SJCRH30 (cell line): Measurements from ENCODE around the gene PODXL2. TPM values are rescaled to one million over a fixed set of nuclear protein-coding genes. Genes with fewer than 3 reads are reported as not detected.
"Not testable (repeated sequence)": the region's sequence is repeated elsewhere in the genome, so short reads cannot be mapped to it uniquely, and the experiment has no call there.

ENCODE experiments used
- DNase-seq, 2 experiments: peaks; one replicate each; pipeline ENCODE4 v3.0.0-alpha.2; 2015 to 2020
- H3K27ac ChIP-seq: fragments of 250-450 bp; sonication (Bioruptor Pico); 2 replicates; pipeline ENCODE4 v1.5.1; 2020; ENCODE audit warnings: mild to moderate bottlenecking, moderate library complexity
- H3K27me3 ChIP-seq: fragments of 250-450 bp; sonication (Bioruptor Pico); 2 replicates; pipeline ENCODE4 v1.5.1; 2020; ENCODE audit warnings: mild to moderate bottlenecking, moderate library complexity
- H3K36me3 ChIP-seq: fragments of 250-450 bp; sonication (Bioruptor Pico); 2 replicates; pipeline ENCODE4 v1.5.1; 2020; ENCODE audit warnings: mild to moderate bottlenecking, moderate library complexity
- H3K4me1 ChIP-seq: fragments of 250-450 bp; sonication (Bioruptor Pico); 2 replicates; pipeline ENCODE4 v1.5.1; 2020; ENCODE audit warnings: mild to moderate bottlenecking, moderate library complexity
- H3K4me3 ChIP-seq: fragments of 250-450 bp; sonication (Bioruptor Pico); 2 replicates; pipeline ENCODE4 v1.5.1; 2020; ENCODE audit warnings: mild to moderate bottlenecking, moderate library complexity
- H3K9me3 ChIP-seq: fragments of 250-450 bp; sonication (Bioruptor Pico); replicated peaks from 2 replicates; pipeline ENCODE4 v1.5.1; 2020; ENCODE audit warnings: mild to moderate bottlenecking, moderate library complexity
- total RNA-seq: library from RNA; depleted of rRNA; stranded (reverse); fragments of >200 nt; shearing (Covaris generic); gene quantifications from 2 replicates; pipeline ENCODE4 v1.2.3, GENCODE V29; 2014

The PODXL2 gene
- total RNA-seq, 1 experiment from 2014 or later, result 10.7 TPM

DNA sequence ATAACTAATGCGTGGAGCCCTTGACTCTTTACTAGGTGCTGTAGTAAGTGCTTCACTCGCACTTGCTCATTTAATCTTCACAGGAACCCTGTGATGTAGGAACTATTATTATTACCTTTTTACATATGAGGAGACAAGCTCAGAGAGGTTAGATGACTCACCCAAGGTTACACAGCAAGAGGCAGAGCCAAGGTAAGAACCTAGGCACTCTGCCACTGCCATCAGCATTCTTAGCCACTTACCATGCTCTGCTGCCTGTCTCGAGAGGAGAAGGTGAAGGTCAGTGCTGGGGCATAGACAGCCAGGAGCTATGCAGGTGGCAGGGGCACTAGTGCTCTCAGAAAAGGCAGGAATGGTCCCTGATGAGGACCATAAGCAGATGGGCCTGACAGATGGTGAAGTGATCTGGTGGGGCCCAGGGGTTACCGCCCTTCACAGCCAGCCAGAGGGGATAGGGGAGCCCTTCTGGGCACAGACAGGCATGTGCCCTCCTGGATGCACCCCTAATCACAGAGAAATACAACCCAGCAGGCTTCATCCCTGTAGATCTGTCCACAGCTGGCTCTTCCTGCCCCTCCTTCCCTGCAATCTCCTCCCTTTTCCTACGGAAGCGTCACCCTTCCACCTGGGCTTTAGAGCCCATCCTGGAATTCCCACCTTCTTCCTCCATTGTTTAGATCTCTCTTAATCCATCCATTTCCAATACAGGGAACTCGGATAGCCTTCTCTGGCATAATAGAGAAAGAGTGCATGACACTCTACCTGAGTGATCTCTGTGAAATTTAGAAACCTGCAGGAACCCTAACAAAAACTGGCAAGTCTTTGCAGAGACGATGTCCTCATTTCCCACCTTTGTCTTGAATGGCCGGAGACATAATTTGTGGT, 70.7 kb downstream of the PODXL2 start:
- Histone ChIP-seq H3K4me1 (peaks cover 17% of the 10 kb centered on the region), H3K27me3 (no peaks in the 10 kb centered on the region), H3K27ac (no peak overlapping the region), H3K36me3 (peaks cover 5% of the 10 kb centered on the region; the same call in 1 of the 2 replicates), H3K4me3 (no peak overlapping the region), H3K9me3 (no peaks in the 10 kb centered on the region)
- no peak for DNase-seq

DNA sequence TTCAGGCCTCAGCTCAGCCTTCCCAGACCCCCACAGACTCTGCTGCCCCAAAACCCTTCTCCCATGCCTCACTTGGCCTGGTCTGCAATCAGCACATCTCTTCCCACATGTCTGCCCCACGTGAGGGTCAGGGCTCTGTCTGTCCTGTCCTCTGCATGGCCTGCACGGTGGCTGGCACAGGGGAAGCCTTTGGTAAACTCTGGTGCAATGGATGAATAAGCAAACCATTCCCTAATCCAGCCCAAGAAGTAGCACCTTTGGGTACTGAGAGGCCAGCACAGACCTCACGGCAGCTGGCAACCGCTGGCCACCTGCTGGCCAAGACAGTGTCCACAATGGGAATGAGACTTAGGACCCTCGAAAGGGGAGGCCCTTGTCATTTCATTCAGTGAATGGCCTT, 71.4 kb downstream of the PODXL2 start:
- H3K4me1 ChIP-seq, result peaks cover 17% of the 10 kb centered on the region
- no peak for DNase-seq

DNA sequence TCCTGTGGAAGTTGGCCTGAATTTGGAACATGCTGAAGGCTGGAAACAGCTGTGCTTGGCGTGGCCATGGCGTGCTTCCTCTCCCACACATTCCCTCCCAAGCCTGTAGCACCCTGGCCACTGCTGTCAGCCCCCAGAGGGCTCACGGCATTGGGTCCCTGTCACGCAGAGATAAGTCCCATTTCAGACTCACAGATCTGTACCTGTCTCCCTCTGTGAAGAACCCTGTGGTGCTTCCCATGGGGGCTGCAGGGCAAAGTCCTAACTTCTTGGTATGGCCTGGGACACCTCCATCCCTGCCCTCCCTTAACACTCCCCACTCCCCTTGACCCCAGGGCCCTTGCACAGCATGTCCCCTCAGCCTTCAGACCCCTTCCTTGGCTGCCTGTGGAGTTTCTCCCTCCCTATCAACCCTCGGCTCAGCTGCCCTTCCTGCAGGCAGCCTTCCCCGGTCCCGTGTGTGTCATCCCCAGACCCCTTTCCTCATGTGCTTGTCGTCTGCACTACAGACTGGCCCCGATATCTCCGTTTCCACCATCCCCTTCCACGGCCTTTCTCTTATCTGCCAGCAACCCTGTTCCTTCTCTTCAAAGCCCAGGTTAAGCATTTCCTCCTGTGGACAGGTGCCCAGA, 72.4 kb downstream of the PODXL2 start:
- Histone ChIP-seq H3K4me1 (peaks cover 16% of the 10 kb centered on the region), H3K27ac (no peak overlapping the region)
- DNase-seq, result no peak

More for the DNA sequence above, 71.4 kb downstream of the PODXL2 start:
- Histone ChIP-seq H3K9me3 (no peaks in the 10 kb centered on the region), H3K27me3 (no peaks in the 10 kb centered on the region), H3K4me3 (no peak overlapping the region), H3K27ac (no peak overlapping the region), H3K36me3 (peaks cover 10% of the 10 kb centered on the region; the same call in 1 of the 2 replicates)

DNA sequence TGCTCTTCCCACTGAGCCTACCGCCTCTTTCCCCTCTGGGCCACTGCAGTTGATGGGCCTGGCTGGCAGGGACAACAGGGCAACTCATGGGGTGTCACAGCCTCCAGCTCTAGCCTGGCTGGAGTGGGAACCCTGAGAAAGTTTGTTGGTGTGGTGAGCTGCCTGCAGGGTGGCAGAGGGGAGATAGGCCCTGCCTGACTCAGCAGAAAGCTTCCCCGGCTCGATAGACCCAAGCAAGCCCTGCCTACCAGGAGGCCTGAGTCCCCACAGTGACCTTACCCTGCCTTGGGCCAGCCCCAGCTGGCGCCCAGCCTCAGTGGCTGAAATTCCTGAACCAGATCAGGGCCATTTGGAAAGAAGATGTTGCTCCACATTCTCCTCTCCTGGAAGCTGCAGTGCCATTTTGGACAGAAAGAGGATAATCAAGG, 73.2 kb downstream of the PODXL2 start:
- DNase-seq, result no peak
- no peak overlapping the region for H3K4me3 ChIP-seq
- H3K4me1 ChIP-seq, result peaks cover 8% of the 10 kb centered on the region
- H3K36me3 ChIP-seq, result peaks cover 10% of the 10 kb centered on the region; the same call in 1 of the 2 replicates
- H3K27me3 ChIP-seq, result no peaks in the 10 kb centered on the region
- no peak overlapping the region for H3K27ac ChIP-seq
- no peaks in the 10 kb centered on the region for H3K9me3 ChIP-seq

More for the DNA sequence above, 72.4 kb downstream of the PODXL2 start:
- H3K36me3 ChIP-seq, result peaks cover 10% of the 10 kb centered on the region; the same call in 1 of the 2 replicates
- no peak overlapping the region for H3K4me3 ChIP-seq
- H3K27me3 ChIP-seq, result no peaks in the 10 kb centered on the region
- H3K9me3 ChIP-seq, result no peaks in the 10 kb centered on the region

DNA sequence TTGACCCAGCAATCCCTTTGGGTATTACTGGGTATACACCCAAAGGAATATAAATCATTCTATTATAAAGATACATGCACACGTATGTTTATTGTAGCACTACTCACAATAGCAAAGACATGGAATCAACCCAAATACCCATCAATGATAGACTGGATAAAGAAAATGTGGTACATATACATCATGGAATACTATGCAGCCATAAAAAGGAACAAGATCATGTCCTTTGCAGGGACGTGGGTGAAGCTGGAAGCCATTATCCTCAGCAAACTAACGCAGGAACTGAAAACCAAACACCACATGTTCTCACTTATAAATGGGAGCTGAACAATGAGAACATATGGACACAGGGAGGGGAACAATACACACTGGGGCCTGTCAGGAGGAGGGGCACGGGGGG, 75.9 kb downstream of the PODXL2 start:
- peaks cover 10% of the 10 kb centered on the region; the same call in 1 of the 2 replicates for H3K36me3 ChIP-seq
- H3K27ac ChIP-seq, H3K9me3 ChIP-seq, DNase-seq, H3K4me3 ChIP-seq, H3K27me3 ChIP-seq, H3K4me1 ChIP-seq: not testable (repeated sequence)

DNA sequence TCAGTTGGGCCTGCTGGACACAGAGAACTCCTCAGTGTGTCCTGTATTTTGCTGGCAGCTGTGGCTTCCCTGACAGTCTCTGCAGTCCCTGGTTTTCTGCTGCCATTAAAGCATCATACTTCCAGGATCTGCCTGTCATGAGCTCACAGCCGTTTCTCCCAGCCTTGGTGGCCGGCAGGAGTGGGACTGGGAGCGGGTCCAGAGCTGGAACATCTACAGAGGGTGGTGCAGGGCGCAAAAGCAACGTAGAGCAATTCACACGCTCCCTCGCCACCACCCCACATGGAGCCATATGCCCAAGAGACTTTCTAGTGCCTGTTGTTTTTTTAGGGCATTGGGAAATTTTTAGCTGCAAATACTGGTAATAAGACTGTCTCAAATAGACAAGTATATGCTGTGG, 77.3 kb downstream of the PODXL2 start:
- no peak for DNase-seq
- no peak overlapping the region for H3K4me3 ChIP-seq
- no peak overlapping the region for H3K27ac ChIP-seq
- no peaks in the 10 kb centered on the region for H3K4me1 ChIP-seq
- no peaks in the 10 kb centered on the region for H3K9me3 ChIP-seq
- no peaks in the 10 kb centered on the region for H3K27me3 ChIP-seq
- H3K36me3 ChIP-seq, result peaks cover 10% of the 10 kb centered on the region; the same call in 1 of the 2 replicates

DNA sequence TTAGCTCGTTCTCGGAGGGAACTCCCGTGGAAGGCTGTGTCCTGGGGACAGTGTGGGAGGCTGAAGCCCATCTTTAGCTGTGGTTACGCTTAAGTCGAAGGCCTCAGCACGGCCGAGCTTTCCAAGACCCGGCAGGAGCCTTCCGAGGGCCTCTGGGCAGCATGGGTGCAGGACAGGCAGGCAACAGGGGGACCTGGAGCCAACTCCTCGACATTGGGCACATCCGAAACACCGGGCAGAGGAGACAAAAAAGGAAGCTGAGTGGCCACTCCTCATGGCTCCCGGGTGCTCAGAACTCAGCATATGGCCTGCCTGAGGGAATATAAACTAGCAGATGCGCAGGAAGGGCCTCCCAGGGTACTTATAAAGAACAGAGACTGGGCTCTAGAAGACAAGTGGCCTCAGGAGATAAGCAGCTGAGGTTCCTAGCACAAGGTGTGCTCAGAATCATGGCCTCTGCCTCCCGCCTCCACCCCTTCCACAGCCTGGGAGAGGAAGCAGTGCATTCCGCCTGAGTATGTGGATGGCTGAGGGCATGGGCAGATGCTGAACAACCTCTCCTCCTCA, 77.9 kb downstream of the PODXL2 start:
- H3K9me3 ChIP-seq, result no peaks in the 10 kb centered on the region
- DNase-seq, result no peak
- H3K4me3 ChIP-seq, result no peak overlapping the region
- H3K4me1 ChIP-seq, result no peaks in the 10 kb centered on the region
- peaks cover 10% of the 10 kb centered on the region; the same call in 1 of the 2 replicates for H3K36me3 ChIP-seq
- H3K27ac ChIP-seq, result no peak overlapping the region
- H3K27me3 ChIP-seq, result no peaks in the 10 kb centered on the region

DNA sequence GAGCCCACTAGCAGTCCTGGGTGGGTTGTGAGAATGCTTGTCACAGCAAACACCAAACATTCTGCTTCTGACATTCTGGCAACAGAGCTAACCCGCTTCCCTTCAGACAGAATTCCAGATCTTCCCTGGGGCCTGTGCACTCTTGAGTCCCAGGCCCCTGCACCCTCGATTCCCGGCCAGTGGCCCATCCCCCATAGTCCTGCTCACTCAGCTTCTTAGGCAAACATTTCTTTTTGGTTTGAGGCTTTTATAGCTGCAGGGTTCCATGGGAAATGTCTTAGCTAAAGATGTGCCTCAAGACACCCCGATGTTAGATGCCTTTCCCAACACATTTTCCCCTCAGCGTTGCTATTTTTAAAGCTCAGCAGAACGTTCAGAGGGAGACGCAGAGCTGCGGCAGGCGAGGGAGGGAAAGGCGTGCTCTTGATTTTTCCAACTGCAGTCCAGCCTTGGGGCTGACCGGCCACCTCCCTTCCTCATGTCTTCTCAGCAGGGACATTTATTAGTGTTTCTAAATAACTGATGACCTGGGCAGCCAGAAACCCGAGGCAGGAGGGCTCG, 78.9 kb downstream of the PODXL2 start:
- no peak overlapping the region for H3K4me3 ChIP-seq
- no peak overlapping the region for H3K27ac ChIP-seq
- no peaks in the 10 kb centered on the region for H3K27me3 ChIP-seq
- DNase-seq, result no peak
- no peaks in the 10 kb centered on the region for H3K4me1 ChIP-seq
- H3K9me3 ChIP-seq, result no peaks in the 10 kb centered on the region
- H3K36me3 ChIP-seq, result peaks cover 10% of the 10 kb centered on the region; the same call in 1 of the 2 replicates

DNA sequence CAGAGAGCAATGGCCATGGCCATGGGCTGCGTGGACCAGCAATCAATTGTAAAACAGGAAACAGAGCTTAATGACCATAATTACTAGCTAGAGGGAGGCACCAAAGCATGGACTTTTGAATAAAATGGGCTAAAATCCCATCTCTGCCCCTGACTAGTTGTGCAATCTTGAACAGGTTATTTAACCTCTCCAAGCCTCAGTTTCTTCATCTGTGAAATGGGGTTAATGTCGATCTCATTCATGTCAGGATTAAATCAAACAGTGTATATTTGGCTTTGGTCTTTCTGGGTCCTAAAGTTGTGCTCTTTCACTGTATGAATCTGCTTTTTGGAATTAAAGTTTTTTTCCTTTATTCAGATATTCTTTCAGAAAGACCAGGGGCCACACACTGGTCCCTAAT, 79.9 kb downstream of the PODXL2 start:
- H3K27ac ChIP-seq, result no peak overlapping the region
- no peak for DNase-seq
- H3K27me3 ChIP-seq, result no peaks in the 10 kb centered on the region
- H3K36me3 ChIP-seq, result 0 out of 2 replicates have a peak, but pooled peaks cover 7% of the 10 kb centered on the region
- no peak overlapping the region for H3K4me3 ChIP-seq
- H3K9me3 ChIP-seq, result no peaks in the 10 kb centered on the region
- H3K4me1 ChIP-seq, result no peaks in the 10 kb centered on the region

DNA sequence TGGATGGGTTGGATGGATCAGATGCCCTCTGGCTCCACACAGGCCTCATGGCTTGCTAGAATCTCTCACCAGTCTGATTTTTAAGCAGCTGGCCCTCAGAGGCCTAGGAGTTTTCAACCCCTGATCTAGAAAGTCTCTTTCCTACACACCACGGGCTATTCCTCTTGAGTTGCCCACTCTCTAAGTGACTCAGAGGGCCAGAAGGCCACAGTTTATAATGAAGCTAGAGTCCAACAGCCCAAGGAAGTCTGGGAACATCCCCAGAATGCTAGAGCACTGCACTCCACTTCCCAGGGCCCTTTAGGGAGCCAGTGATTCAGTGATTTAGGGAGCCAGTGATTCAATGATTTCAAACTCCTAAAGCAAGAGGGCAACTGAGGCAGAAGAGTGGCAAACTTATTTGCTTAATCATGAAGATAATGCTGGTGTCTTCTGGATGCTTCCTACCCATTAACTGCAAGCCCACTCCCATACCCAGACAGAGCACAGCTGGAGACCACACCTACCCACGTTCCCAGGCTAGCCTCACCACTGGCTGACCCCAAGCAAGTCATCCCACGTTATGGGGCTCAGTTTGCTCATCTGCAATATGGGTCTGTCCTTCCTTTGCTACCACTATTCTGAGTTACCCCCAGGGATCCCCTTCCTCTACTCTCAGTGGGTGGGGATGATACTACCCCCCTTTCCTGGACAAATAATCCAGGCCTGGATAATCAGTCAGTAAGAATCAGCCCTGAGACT, 80.5 kb downstream of the PODXL2 start:
- Histone ChIP-seq H3K36me3 (0 out of 2 replicates have a peak, but pooled peaks cover 7% of the 10 kb centered on the region), H3K4me3 (no peak overlapping the region), H3K9me3 (no peaks in the 10 kb centered on the region), H3K4me1 (no peaks in the 10 kb centered on the region), H3K27ac (no peak overlapping the region), H3K27me3 (no peaks in the 10 kb centered on the region)
- DNase-seq, result no peak

DNA sequence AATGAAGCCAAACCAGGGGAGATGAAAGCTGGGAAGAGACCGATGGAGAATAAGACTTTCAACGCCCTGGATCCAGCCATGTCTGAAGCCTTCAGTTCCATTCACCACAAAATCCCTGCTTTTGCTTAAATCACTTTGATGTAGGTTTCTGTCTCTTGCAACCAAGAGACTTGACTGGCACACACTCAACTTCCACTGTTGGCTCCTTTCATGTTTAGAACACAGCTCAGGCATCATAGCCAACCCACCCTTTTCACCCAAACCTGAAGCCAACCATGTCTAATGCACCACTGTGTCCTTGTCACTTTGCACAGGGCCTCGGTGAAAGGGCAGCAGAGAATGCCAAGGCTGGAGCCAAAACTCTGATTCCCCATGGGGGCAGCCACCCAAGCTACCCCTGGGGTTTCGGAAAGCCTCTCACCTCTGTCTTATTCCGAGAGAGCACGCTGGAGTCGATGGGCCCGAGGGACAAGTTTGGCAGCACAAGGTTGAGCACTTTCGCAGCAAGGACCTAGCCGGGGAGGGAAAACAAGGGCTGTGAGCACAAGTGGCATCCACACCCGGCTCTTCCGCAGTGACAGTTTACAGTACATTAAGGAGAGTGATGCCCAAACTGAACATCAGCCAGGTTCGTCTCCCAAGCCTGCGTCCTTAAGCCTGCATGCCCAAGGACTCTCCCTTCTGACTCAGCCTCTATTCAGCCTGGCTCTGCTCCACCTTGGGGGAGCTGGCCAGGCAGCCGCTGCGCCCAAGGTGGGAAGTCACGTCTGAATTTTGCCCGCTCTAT, 81.4 kb downstream of the PODXL2 start:
- Histone ChIP-seq H3K4me3 (no peak overlapping the region), H3K27ac (no peak overlapping the region), H3K36me3 (0 out of 2 replicates have a peak, but pooled peaks cover 2% of the 10 kb centered on the region), H3K4me1 (no peaks in the 10 kb centered on the region), H3K9me3 (no peaks in the 10 kb centered on the region), H3K27me3 (no peaks in the 10 kb centered on the region)
- no peak for DNase-seq

DNA sequence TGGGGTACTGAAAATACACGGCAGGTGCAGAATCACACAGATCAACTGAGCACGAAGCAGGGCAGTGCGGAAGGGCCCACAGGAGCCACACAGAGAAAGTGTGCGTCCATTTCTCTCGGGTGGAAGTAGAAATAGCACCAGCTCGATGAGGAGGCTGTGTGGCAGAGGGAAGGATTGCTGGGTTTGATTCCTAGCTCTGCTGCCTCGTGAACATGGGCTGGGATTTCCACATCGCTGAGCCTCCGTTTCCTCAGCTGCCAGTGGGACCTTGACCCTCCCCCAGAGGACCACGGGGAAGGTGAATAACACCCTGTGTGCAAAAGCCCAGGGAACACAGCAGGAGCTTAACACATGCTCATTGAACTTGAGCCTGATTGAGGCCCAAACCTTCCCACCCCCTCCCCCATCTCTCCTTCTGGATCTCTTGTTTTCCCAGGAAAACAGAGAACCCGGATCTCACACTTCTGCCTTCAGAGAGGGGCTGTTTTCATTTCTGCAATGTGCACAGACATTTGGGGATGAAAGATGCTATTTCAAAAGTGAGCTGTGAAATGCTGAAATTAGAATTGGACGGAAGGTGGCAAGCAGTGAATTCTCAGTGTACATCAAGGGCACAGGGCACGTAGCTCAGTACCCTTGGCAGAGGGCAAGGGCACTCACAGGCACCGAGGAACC, 82.2 kb downstream of the PODXL2 start:
- H3K27ac ChIP-seq, result no peak overlapping the region
- H3K4me1 ChIP-seq, result no peaks in the 10 kb centered on the region
- H3K9me3 ChIP-seq, result no peaks in the 10 kb centered on the region

DNA sequence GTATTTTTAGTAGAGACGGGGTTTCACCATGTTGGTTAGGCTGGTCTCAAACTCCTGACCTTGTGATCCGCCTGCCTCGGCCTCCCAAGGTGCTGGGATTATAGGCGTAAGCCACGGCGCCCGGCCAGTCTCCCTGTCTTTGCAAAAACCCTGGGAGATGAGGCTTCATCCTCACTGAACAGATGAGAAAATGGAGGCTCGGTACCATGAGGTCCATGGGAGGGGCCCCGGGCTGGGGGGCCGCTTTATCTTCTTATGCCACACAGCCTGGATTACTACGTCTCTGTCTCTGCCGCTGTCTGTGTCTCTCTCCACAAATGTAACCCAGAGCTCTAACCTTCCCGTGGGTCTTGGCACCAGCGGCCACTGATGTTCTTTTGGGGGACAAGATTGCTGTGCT, 82.9 kb downstream of the PODXL2 start:
- Histone ChIP-seq H3K27me3 (no peaks in the 10 kb centered on the region), H3K4me3 (no peak overlapping the region), H3K36me3 (0 out of 2 replicates have a peak, but pooled peaks cover 3% of the 10 kb centered on the region), H3K9me3 (no peaks in the 10 kb centered on the region), H3K27ac (no peak overlapping the region), H3K4me1 (no peaks in the 10 kb centered on the region)
- DNase-seq, result no peak

More for the DNA sequence above, 82.2 kb downstream of the PODXL2 start:
- H3K4me3 ChIP-seq, result no peak overlapping the region
- no peak for DNase-seq
- no peaks in the 10 kb centered on the region for H3K27me3 ChIP-seq
- H3K36me3 ChIP-seq, result 0 out of 2 replicates have a peak, but pooled peaks cover 3% of the 10 kb centered on the region
